Aorta (tissue), 5 donors: ENCODE results near the gene PHACTR2. TPM values are rescaled to one million over a fixed set of nuclear protein-coding genes. Genes with fewer than 3 reads are reported as not detected.
A peak's percentile ranks its signal among the peaks of the same experiment; 100 is the strongest.

Source experiments
- ATAC-seq: fragments of 200-7000 bp; cut with Tn5 transposase; one replicate; pipeline ENCODE4 v1.9.1; 2022; ENCODE audit warnings: moderate library complexity; ENCODE audit not compliant: low FRiP score
- DNase-seq, 2 donors: peaks; one replicate each; pipeline ENCODE4 v3.0.0-alpha.2; 2020
- H3K27ac ChIP-seq, 2 donors: one replicate each; pipeline ENCODE4 v1.5.1; 2013; ENCODE audit warnings: low read length in 2 of 2, mild to moderate bottlenecking in 2 of 2, moderate library complexity in 2 of 2, control low read depth in 1 of 2, inconsistent platforms in 1 of 2, low read depth in 1 of 2
- H3K27me3 ChIP-seq, 2 donors: one replicate each; pipeline ENCODE4 v1.6.1; 2013; ENCODE audit warnings: control low read depth in 1 of 2, low read length in 1 of 2, mild to moderate bottlenecking in 1 of 2, moderate library complexity in 1 of 2; ENCODE audit not compliant: insufficient read depth in 2 of 2, control insufficient read depth in 1 of 2
- H3K36me3 ChIP-seq, 2 donors: one replicate each; pipeline ENCODE4 v1.6.1; 2013; ENCODE audit warnings: control low read depth in 1 of 2, low read length in 1 of 2, mild to moderate bottlenecking in 1 of 2; ENCODE audit not compliant: insufficient read depth in 2 of 2, control insufficient read depth in 1 of 2
- H3K4me1 ChIP-seq, 2 donors: one replicate each; pipeline ENCODE4 v1.6.1; 2013; ENCODE audit warnings: low read length in 2 of 2, control low read depth in 1 of 2, mild to moderate bottlenecking in 1 of 2, moderate library complexity in 1 of 2; ENCODE audit not compliant: insufficient read depth in 2 of 2, control insufficient read depth in 1 of 2
- H3K4me3 ChIP-seq, 2 donors: one replicate each; pipeline ENCODE4 v1.5.1; 2013; ENCODE audit warnings: low read length in 2 of 2, control low read depth in 1 of 2, mild to moderate bottlenecking in 1 of 2
- H3K9me3 ChIP-seq: one replicate; pipeline ENCODE4 v1.6.1; 2013; ENCODE audit warnings: mild to moderate bottlenecking, low read length; ENCODE audit not compliant: control insufficient read depth
- WGBS, 2 donors: extraction: QIAGEN DNeasy Blood & Tissue Kit; methylation state at CpG; one replicate each; pipeline ENCODE4 v1.1.7; 2013; 5-methylcytosine and 5-hydroxymethylcytosine counted together
- intact Hi-C, 2 donors: fragments of 100-400 bp; cut with DNase I; formaldehyde crosslinking; loops; one replicate each; pipeline versions ENCODE4 v1.14.2 to v1.15.0; 2022
- polyA plus RNA-seq, 2 donors: library from polyadenylated mRNA; stranded (reverse); fragments of 200-250 nt; gene quantifications; one replicate each; pipeline ENCODE4 v1.2.3, GENCODE V29; 2013
- total RNA-seq, 2 donors: library from RNA; stranded (reverse); fragmentation: NEBNext Ultra II Directional; extraction: Animal tissue kit (Norgen Biotek cat#: 25700); gene quantifications; one replicate each; pipeline ENCODE4 v1.2.1, GENCODE V29; 2021
- donor health status: healthy with polysubstance abuse.
- donor health status: Bipolar disorder and iron deficiency.
- donor health status: DM: no; HTN: no; CAD: no.
- donor health status: DM: no; HTN: no; CAD: no.
- donor health status: DM: yes; HTN: yes; CAD: no.

The PHACTR2 gene
- total and polyA plus RNA-seq, 4 donors = 15.3 to 96.8 (median 51.2) TPM

- Histone ChIP-seq H3K4me3 (peak overlapping the region; percentile 68 to 89), H3K9me3 (no peaks in the 10 kb centered on the region), H3K27me3 (no peaks in the 10 kb centered on the region), H3K27ac (peak overlapping the region; percentile 73 to 95), H3K36me3 (no peaks in the 10 kb centered on the region), H3K4me1 (peaks cover 3 to 4% of the 10 kb centered on the region in 2 donors)
- peak; percentile 52 for ATAC-seq
- 1 to 2% methylated on average over 3 of the region's 3 CpGs for WGBS, 2 donors
- intact Hi-C loops = loop anchor here (5.0 to 10.0 kb wide), 6 partner anchors 64 to 333 kb away; partner anchors contain the start of gene LTV1 (in 2 of the 2)
- no peak for DNase-seq
Measured at GRCh38 chr6:143679041-143679440, 1.3 kb downstream of the PHACTR2 start.

GRCh38 chr6:143680141-143680540 is 2.4 kb downstream of the PHACTR2 start:
- WGBS, 2 donors = 39 to 44% methylated on average over 5 of the region's 5 CpGs
- DNase-seq (no peak), ATAC-seq (no peak)
- intact Hi-C loops = loop anchor here in 1 of 2 donors (10.0 kb wide), 1 partner anchor 125 kb away; no protein-coding TSS in a partner anchor
- H3K27me3 ChIP-seq = no peaks in the 10 kb centered on the region
- H3K27ac ChIP-seq = peak overlapping the region in 1 of 2 donors; percentile 74
- H3K4me3 ChIP-seq = peak overlapping the region; percentile 54 to 69
- no peaks in the 10 kb centered on the region for H3K36me3 ChIP-seq
- peaks cover 0 to 2% of the 10 kb centered on the region in 2 donors for H3K4me1 ChIP-seq
- H3K9me3 ChIP-seq = no peaks in the 10 kb centered on the region

- ATAC-seq = no peak
- Histone ChIP-seq H3K36me3 (no peaks in the 10 kb centered on the region), H3K9me3 (no peaks in the 10 kb centered on the region), H3K27me3 (no peaks in the 10 kb centered on the region), H3K27ac (no peak overlapping the region), H3K4me3 (no peak overlapping the region), H3K4me1 (peaks cover under 1 to 4% of the 10 kb centered on the region in 2 donors)
- DNase-seq = no peak
- 98 to 99% methylated on average over 3 of the region's 3 CpGs for WGBS, 2 donors
- intact Hi-C loops = loop anchor here in 1 of 2 donors (10.0 kb wide), 1 partner anchor 122 kb away; no protein-coding TSS in a partner anchor
Measured at GRCh38 chr6:143682805-143683204, 5.0 kb downstream of the PHACTR2 start.

- Histone ChIP-seq H3K36me3 (no peaks in the 10 kb centered on the region), H3K4me1 (peaks cover 6 to 9% of the 10 kb centered on the region in 2 donors), H3K27ac (peak overlapping the region in 1 of 2 donors; percentile 12), H3K27me3 (no peaks in the 10 kb centered on the region), H3K4me3 (no peak overlapping the region), H3K9me3 (no peaks in the 10 kb centered on the region)
- intact Hi-C loops = loop anchor here in 1 of 2 donors (10.0 kb wide), 1 partner anchor 120 kb away; no protein-coding TSS in a partner anchor
- 32 to 47% methylated on average over 1 of the region's 1 CpG for WGBS, 2 donors
- DNase-seq = no peak
- no peak for ATAC-seq
Measured at GRCh38 chr6:143684486-143684885, 6.7 kb downstream of the PHACTR2 start.

DNA sequence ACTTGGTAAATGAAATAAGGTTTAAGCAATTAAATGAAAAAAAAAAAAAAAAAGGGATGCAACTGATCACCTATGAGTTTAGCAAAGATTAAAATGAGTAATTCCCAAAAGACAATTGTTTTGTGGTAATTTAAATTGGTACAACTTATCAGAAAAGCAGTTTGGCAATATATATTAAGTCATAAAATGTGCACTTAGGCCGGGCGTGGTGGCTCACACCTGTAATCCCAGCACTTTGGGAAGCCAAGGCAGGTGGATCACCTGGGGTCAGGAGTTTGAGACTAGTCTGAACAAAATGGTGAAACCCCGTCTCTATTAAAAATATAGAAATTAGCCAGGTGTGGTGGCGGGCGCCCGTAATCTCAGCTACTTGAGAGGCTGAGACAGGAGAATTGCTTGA is 7.9 kb downstream of the PHACTR2 start:
- DNase-seq (no peak), ATAC-seq (no peak)
- Histone ChIP-seq H3K4me3 (no peak overlapping the region), H3K27ac (no peak overlapping the region), H3K4me1 (peaks cover 6 to 14% of the 10 kb centered on the region in 2 donors), H3K9me3 (no peaks in the 10 kb centered on the region), H3K27me3 (no peaks in the 10 kb centered on the region), H3K36me3 (no peaks in the 10 kb centered on the region)
- intact Hi-C loops = loop anchor here (5.0 to 10.0 kb wide), 2 partner anchors 108 to 119 kb away; no protein-coding TSS in a partner anchor
- WGBS, 2 donors = 96 to 97% methylated on average over 6 of the region's 6 CpGs

GRCh38 chr6:143687591-143687990 is 9.8 kb downstream of the PHACTR2 start:
- peak; percentile 53 for ATAC-seq
- H3K27me3 ChIP-seq = no peaks in the 10 kb centered on the region
- peaks cover 6 to 14% of the 10 kb centered on the region in 2 donors for H3K4me1 ChIP-seq
- DNase-seq = no peak
- WGBS, 2 donors = 0 to 2% methylated on average over 1 of the region's 1 CpG
- intact Hi-C loops = loop anchor here (5.0 to 10.0 kb wide), 2 partner anchors 110 to 117 kb away; no protein-coding TSS in a partner anchor
- H3K27ac ChIP-seq = peak overlapping the region; percentile 85 to 92
- H3K4me3 ChIP-seq = peak overlapping the region in 1 of 2 donors; percentile 59
- no peaks in the 10 kb centered on the region for H3K9me3 ChIP-seq
- H3K36me3 ChIP-seq = no peaks in the 10 kb centered on the region

GRCh38 chr6:143688681-143689080 is 10.9 kb downstream of the PHACTR2 start:
- Histone ChIP-seq H3K4me3 (no peak overlapping the region), H3K9me3 (no peaks in the 10 kb centered on the region), H3K27me3 (no peaks in the 10 kb centered on the region), H3K4me1 (peaks cover 6 to 14% of the 10 kb centered on the region in 2 donors), H3K36me3 (no peaks in the 10 kb centered on the region), H3K27ac (peak overlapping the region; percentile 26 to 85)
- no peak for ATAC-seq
- WGBS, 2 donors = 48 to 51% methylated on average over 4 of the region's 4 CpGs
- intact Hi-C loops = loop anchor here (5.0 to 10.0 kb wide), 2 partner anchors 111 to 116 kb away; no protein-coding TSS in a partner anchor
- no peak for DNase-seq

DNA sequence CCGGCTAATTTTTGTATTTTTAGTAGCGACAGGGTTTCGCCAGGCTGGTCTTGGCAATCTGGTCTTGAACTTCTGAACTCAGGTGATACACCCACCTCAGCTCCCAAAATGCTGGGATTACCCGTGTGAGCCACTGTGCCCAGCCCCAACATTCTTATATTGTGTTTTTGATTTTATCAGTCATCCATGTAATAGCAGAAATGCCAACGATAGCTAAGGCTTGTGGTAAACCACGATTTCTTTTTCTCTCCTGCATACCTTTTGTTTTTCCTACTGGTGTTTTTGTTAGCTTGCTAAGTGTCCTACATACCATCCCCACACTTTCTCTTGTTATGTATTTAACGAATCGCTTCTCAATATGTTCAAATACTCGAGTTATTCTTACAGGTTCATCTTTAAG is 12.1 kb downstream of the PHACTR2 start:
- ATAC-seq (no peak), DNase-seq (no peak)
- intact Hi-C loops = loop anchor here (5.0 to 10.0 kb wide), 3 partner anchors 52 to 115 kb away; no protein-coding TSS in a partner anchor
- H3K27me3 ChIP-seq = no peaks in the 10 kb centered on the region
- H3K4me3 ChIP-seq = no peak overlapping the region
- H3K9me3 ChIP-seq = no peaks in the 10 kb centered on the region
- H3K27ac ChIP-seq = peak overlapping the region; percentile 60 to 78
- peaks cover 6 to 12% of the 10 kb centered on the region in 2 donors for H3K4me1 ChIP-seq
- no peaks in the 10 kb centered on the region for H3K36me3 ChIP-seq
- 64 to 70% methylated on average over 9 of the region's 9 CpGs for WGBS, 2 donors

DNA sequence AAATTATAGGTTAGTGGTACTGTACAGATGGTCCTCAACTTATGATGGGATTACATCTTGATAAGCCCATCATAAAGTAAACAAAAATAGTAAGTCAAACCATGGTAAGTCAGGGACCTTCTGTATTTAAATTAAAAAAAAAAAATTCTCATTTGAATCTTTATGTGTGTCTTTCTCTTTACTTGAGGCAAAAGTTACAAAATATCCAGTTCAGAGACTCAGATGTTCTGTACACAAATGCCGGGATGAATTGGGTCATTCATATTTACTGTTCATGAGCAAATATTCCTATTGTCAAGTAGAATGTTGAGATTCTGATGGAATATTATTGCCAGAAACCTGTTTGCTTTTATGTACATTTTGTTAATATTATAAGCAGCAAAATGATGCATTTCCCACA is 13.4 kb downstream of the PHACTR2 start:
- Histone ChIP-seq H3K9me3 (no peaks in the 10 kb centered on the region), H3K36me3 (no peaks in the 10 kb centered on the region), H3K27me3 (no peaks in the 10 kb centered on the region), H3K4me1 (peaks cover 9 to 12% of the 10 kb centered on the region in 2 donors), H3K27ac (peak overlapping the region in 1 of 2 donors; percentile 57), H3K4me3 (no peak overlapping the region)
- DNase-seq = no peak
- intact Hi-C loops = loop anchor here in 1 of 2 donors (5.0 kb wide), 1 partner anchor 51 kb away; no protein-coding TSS in a partner anchor
- ATAC-seq = no peak
- 35% methylated on average over 1 of the region's 1 CpG for WGBS, 2 donors
